ENCODE data around the gene MYH16.

DNA sequence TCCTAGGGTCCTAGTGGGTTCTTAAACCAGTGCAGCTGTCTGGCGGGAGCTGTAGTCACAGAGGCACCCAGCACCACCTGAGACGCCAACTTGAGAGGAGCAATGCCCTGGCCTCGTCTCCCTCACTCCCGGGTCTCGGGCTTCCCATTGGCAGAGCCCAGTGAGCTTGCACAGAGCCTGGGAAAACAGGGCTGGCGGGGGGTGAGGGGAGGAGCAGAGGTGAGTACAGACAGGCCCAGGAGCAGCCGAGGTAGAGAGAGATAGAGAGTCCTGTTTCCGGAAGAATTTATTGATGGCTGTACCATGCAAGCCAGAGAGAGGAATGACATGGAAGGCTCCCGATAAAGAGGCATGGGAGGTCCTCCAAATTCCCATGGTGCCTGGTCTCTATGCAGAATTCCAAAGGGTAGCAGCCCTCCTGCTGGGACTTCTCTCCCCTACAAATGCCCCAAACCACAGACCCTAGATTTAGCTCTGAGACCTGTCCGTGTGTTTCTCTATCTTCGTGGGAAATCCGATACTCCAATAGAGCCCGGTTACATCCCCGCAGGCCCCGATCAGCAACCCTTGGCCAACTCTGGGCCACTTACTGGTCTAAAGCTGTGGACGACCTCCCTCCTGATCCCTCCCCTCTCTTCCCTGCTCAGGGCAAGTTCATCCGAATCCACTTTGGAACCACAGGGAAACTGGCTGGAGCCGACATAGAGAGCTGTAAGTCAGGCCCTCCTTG, 20.3 kb upstream of the MYH16 start:
- TF ChIP-seq, protein P1, sequence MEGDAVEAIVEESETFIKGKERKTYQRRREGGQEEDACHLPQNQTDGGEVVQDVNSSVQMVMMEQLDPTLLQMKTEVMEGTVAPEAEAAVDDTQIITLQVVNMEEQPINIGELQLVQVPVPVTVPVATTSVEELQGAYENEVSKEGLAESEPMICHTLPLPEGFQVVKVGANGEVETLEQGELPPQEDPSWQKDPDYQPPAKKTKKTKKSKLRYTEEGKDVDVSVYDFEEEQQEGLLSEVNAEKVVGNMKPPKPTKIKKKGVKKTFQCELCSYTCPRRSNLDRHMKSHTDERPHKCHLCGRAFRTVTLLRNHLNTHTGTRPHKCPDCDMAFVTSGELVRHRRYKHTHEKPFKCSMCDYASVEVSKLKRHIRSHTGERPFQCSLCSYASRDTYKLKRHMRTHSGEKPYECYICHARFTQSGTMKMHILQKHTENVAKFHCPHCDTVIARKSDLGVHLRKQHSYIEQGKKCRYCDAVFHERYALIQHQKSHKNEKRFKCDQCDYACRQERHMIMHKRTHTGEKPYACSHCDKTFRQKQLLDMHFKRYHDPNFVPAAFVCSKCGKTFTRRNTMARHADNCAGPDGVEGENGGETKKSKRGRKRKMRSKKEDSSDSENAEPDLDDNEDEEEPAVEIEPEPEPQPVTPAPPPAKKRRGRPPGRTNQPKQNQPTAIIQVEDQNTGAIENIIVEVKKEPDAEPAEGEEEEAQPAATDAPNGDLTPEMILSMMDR (IDR thresholded peaks at IDR 0.05): no peak
- no peak for TF ChIP-seq POLR2A (IDR thresholded peaks at IDR 0.05)
